Mesothelial cell of epicardium (in vitro differentiated cells): ENCODE data around the gene WBP2. TPM values are rescaled to one million over a fixed set of nuclear protein-coding genes. Genes with fewer than 3 reads are reported as not detected.

Experiments
- DNase-seq, 2 experiments: peaks; one replicate each; pipeline ENCODE4 v3.0.0; 2021; ENCODE audit warnings: low spot score in 2 of 2; ENCODE audit not compliant: unreplicated experiment in 2 of 2
- H3K27ac Mint-ChIP-seq: 2 replicates; pipeline ENCODE4 v1.8.0; 2021; ENCODE audit warnings: mixed read lengths
- H3K27me3 Mint-ChIP-seq: 2 replicates; pipeline ENCODE4 v1.8.0; 2021; ENCODE audit warnings: low read depth, mixed read lengths
- H3K36me3 Mint-ChIP-seq: 2 replicates; pipeline ENCODE4 v1.8.0; 2021; ENCODE audit warnings: mixed read lengths
- H3K4me1 Mint-ChIP-seq: 2 replicates; pipeline ENCODE4 v1.8.0; 2021; ENCODE audit warnings: mixed read lengths
- H3K4me3 Mint-ChIP-seq: 2 replicates; pipeline ENCODE4 v1.8.0; 2021; ENCODE audit warnings: mild to moderate bottlenecking, moderate library complexity, mixed read lengths
- H3K9me3 Mint-ChIP-seq: 2 replicates; pipeline ENCODE4 v1.8.0; 2021; ENCODE audit warnings: mixed read lengths
- CTCF ChIP-seq: fragments of 200-600 bp; sonication (generic); IDR thresholded peaks from one replicate; pipeline ENCODE4 v1.5.0; 2021; ENCODE audit warnings: antibody characterized with exemption; ENCODE audit not compliant: unreplicated experiment
- total RNA-seq: library from RNA; stranded (reverse); gene quantifications from 3 replicates; pipeline ENCODE4 v1.2.1, GENCODE V29; 2021

WBP2 gene
- 42.3 to 46.0 TPM (median 45.8 TPM) in 3 replicates for total RNA-seq

GRCh38 chr17:75855310-75856061 is at the start of gene WBP2:
Gene WBP2, minus strand, starts transcription at chr17:75855335. Its CDS starts 38 bp downstream, at chr17:75855297.
- peaks cover 4% of the 10 kb centered on the region for H3K36me3 Mint-ChIP-seq
- peak; percentile 93 to 94 for DNase-seq
- no peaks in the 10 kb centered on the region for H3K27me3 Mint-ChIP-seq
- H3K4me3 Mint-ChIP-seq, result no peak within 1 kb of the TSS
- TF ChIP-seq CTCF, result no peak
- peak within 1 kb of the TSS; percentile 84 for H3K27ac Mint-ChIP-seq
- no peaks in the 10 kb centered on the region for H3K9me3 Mint-ChIP-seq
- peaks cover 15% of the 10 kb centered on the region for H3K4me1 Mint-ChIP-seq

GRCh38 chr17:75902406-75902805 is 47.3 kb upstream of the WBP2 start:
- no peak for DNase-seq
- H3K4me3 Mint-ChIP-seq, result no peak overlapping the region
- H3K27me3 Mint-ChIP-seq, result no peaks in the 10 kb centered on the region
- H3K36me3 Mint-ChIP-seq, result peaks cover 9% of the 10 kb centered on the region
- H3K27ac Mint-ChIP-seq, result no peak overlapping the region
- no peaks in the 10 kb centered on the region for H3K9me3 Mint-ChIP-seq
- H3K4me1 Mint-ChIP-seq, result peaks cover 7% of the 10 kb centered on the region
- TF ChIP-seq CTCF, result no peak

GRCh38 chr17:75901727-75902126 is 46.6 kb upstream of the WBP2 start:
- Mint-ChIP-seq H3K27ac (no peak overlapping the region), H3K9me3 (no peaks in the 10 kb centered on the region), H3K4me3 (no peak overlapping the region), H3K36me3 (peaks cover 9% of the 10 kb centered on the region), H3K27me3 (no peaks in the 10 kb centered on the region), H3K4me1 (peaks cover 8% of the 10 kb centered on the region)
- DNase-seq, result no peak
- no peak for TF ChIP-seq CTCF

GRCh38 chr17:75900691-75901533 is 45.8 kb upstream of the WBP2 start:
- H3K27ac Mint-ChIP-seq, result no peak overlapping the region
- H3K4me3 Mint-ChIP-seq, result no peak overlapping the region
- DNase-seq, result no peak
- peaks cover 9% of the 10 kb centered on the region for H3K4me1 Mint-ChIP-seq
- H3K36me3 Mint-ChIP-seq, result peaks cover 9% of the 10 kb centered on the region
- no peak for TF ChIP-seq CTCF
- no peaks in the 10 kb centered on the region for H3K27me3 Mint-ChIP-seq
- H3K9me3 Mint-ChIP-seq, result no peaks in the 10 kb centered on the region

- H3K4me1 Mint-ChIP-seq, result peaks cover 18% of the 10 kb centered on the region
- no peak for TF ChIP-seq CTCF
- no peak overlapping the region for H3K4me3 Mint-ChIP-seq
- no peak for DNase-seq
- H3K9me3 Mint-ChIP-seq, result no peaks in the 10 kb centered on the region
- H3K36me3 Mint-ChIP-seq, result peaks cover 9% of the 10 kb centered on the region
- H3K27ac Mint-ChIP-seq, result no peak overlapping the region
- H3K27me3 Mint-ChIP-seq, result no peaks in the 10 kb centered on the region
These were observed 44.8 kb upstream of the WBP2 start for GRCh38 chr17:75899767-75900468.
